Gastrocnemius medialis (tissue), 4 donors: Measurements from ENCODE around the gene C1orf210. TPM values are rescaled to one million over a fixed set of nuclear protein-coding genes. Genes with fewer than 3 reads are reported as not detected.

Source experiments
- ATAC-seq, 2 donors: fragments of 150-250 bp; one replicate each; pipeline ENCODE4 v1.9.1; 2016
- DNase-seq, 2 donors: peaks; one replicate each; pipeline ENCODE4 v3.0.0-alpha.2; 2019
- H3K27ac ChIP-seq, 4 donors: fragments of 200-600 bp; sonication (generic); 1 replicate in 1 of 4; 2 replicates in 3 of 4; pipeline ENCODE4 v1.5.1; 2016 to 2018; ENCODE audit warnings: mild to moderate bottlenecking in 2 of 4, moderate library complexity in 1 of 4
- H3K27me3 ChIP-seq, 3 donors: fragments of 200-600 bp; sonication (generic) in 2 of 3; 1 replicate in 1 of 3; 2 replicates in 2 of 3; pipeline versions ENCODE4 v1.5.1 to v1.6.0; 2016 to 2019; ENCODE audit warnings: mild to moderate bottlenecking in 1 of 3, moderate library complexity in 1 of 3
- H3K36me3 ChIP-seq, 2 donors: fragments of 200-600 bp; sonication (generic) in 1 of 2; one replicate each; pipeline ENCODE4 v1.5.1; 2017 to 2018
- H3K4me1 ChIP-seq, 2 donors: fragments of 200-600 bp; sonication (generic) in 1 of 2; one replicate each; pipeline ENCODE4 v1.5.1; 2016 to 2017; ENCODE audit warnings: mild to moderate bottlenecking in 2 of 2
- H3K4me3 ChIP-seq, 4 donors: fragments of 200-600 bp; sonication (generic) in 3 of 4; 1 replicate in 1 of 4; 2 replicates in 3 of 4; pipeline ENCODE4 v1.5.1; 2016 to 2019; ENCODE audit warnings: mild to moderate bottlenecking in 2 of 4
- H3K9me3 ChIP-seq, 3 donors: fragments of 200-600 bp; sonication (generic) in 2 of 3; 1 replicate in 1 of 3; 2 replicates in 2 of 3; pipeline ENCODE4 v1.5.1; 2016 to 2019
- POLR2A ChIP-seq, 2 donors: fragments of 450-650 bp; IDR thresholded peaks; one replicate each; pipeline ENCODE4 v1.6.1; 2017; ENCODE audit warnings: antibody characterized with exemption in 2 of 2, mild to moderate bottlenecking in 2 of 2, moderate library complexity in 2 of 2
- in situ Hi-C, 4 donors: fragments of 200-750 bp; cut with MboI; loops; one replicate each; pipeline versions ENCODE4 v1.15.0 to v1.8.0; 2017; ENCODE audit warnings: low sequenced_read_pairs in 4 of 4
- intact Hi-C: fragments of 100-400 bp; cut with DNase I; formaldehyde crosslinking; loops from one replicate; pipeline ENCODE4 v1.15.1; 2023; ENCODE audit warnings: low total_unique reads
- total RNA-seq, 4 donors: library from RNA; depleted of rRNA; stranded (reverse); fragments of >200 nt; gene quantifications; one replicate each; pipeline versions ENCODE4 v1.1.0 to v1.2.3, GENCODE V29; 2016
- TF ChIP-seq, protein P1 (sequence below), 5 experiments: fragments of 450-650 bp in 3 of 5; fragments of 200-600 bp in 2 of 5; sonication (generic) in 2 of 5; IDR thresholded peaks in 4 of 5; conservative IDR thresholded peaks in 1 of 5; 1 replicate in 4 of 5; 2 replicates in 1 of 5; pipeline ENCODE4 v1.5.1; 2016 to 2019; ENCODE audit warnings: antibody characterized with exemption in 5 of 5, mild to moderate bottlenecking in 3 of 5, moderate library complexity in 3 of 5

The C1orf210 gene
- total RNA-seq, 4 donors from 2014 or later: 0.27 TPM; not detected in 3

DNA sequence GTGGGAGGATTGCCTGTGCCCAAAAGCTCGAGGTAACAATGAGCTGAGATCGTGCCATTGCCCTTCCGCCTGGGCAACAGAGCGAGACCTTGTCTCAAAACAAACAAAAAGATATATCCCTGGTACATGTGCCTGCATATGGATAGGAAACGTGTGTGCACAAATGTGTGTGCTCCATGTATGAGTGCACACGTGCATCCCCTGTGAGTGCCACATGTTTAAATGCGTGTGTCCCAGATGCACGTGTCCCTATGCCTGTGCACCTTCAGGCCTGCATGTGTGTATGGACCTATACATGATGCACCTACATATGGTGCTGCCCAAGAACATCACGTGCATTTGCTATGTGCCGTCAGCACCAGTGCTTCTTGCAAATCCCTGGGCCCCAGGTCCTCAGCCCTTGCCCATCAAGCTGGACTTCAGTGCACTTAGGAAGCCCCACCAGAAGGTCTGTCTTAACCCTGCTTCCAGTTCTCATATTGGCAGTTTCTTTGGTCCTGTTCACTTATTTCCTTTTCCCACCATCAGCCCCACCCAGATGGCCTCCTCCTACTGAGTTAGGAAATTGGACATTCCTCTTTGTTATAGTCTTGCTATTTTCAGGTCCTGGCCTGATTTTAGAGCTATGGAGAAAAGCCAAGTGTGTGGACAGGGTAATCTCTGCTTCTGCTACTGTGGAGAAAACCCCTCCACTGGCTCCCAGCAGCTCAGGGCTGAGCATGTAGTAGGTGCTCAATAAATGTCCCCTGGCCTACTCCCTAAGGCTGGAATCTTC, 30.8 kb upstream of the C1orf210 start:
- intact Hi-C loops: no loop called here
- no peaks in the 10 kb centered on the region for H3K9me3 ChIP-seq
- no peaks in the 10 kb centered on the region for H3K27me3 ChIP-seq
- H3K4me1 ChIP-seq: no peaks in the 10 kb centered on the region
- in situ Hi-C loops: no loop called here
- H3K27ac ChIP-seq: no peak overlapping the region
- no peaks in the 10 kb centered on the region for H3K36me3 ChIP-seq
- H3K4me3 ChIP-seq: no peak overlapping the region
- ATAC-seq: no peak
- no peak for DNase-seq
- no peak for TF ChIP-seq POLR2A (IDR thresholded peaks at IDR 0.05)
- TF ChIP-seq, protein P1, sequence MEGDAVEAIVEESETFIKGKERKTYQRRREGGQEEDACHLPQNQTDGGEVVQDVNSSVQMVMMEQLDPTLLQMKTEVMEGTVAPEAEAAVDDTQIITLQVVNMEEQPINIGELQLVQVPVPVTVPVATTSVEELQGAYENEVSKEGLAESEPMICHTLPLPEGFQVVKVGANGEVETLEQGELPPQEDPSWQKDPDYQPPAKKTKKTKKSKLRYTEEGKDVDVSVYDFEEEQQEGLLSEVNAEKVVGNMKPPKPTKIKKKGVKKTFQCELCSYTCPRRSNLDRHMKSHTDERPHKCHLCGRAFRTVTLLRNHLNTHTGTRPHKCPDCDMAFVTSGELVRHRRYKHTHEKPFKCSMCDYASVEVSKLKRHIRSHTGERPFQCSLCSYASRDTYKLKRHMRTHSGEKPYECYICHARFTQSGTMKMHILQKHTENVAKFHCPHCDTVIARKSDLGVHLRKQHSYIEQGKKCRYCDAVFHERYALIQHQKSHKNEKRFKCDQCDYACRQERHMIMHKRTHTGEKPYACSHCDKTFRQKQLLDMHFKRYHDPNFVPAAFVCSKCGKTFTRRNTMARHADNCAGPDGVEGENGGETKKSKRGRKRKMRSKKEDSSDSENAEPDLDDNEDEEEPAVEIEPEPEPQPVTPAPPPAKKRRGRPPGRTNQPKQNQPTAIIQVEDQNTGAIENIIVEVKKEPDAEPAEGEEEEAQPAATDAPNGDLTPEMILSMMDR (IDR thresholded peaks at IDR 0.05 in 4 of 5, conservative IDR thresholded peaks at IDR 0.05 in 1 of 5): no peak

DNA sequence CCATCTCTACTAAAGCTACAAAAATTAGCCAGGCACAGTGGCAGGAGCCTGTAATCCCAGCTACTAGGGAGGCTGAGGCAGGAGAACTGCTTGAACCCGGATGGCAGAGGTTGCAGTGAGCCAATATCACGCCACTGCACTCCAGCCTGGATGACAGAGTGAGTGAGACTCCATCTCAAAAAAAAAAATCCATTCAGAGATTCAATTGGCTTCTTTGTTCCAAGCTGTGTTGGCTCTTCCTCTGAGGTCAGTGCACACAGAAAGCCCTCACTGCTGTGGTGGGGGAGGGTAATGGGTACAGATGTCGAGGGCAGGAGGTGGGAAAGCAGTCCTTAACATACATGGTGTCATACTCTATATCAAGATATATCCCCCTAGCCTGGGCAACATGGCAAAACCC, 30.1 kb upstream of the C1orf210 start:
- no peak for ATAC-seq
- intact Hi-C loops (no loop called here), in situ Hi-C loops (no loop called here)
- DNase-seq: no peak
- Histone ChIP-seq H3K4me1 (no peaks in the 10 kb centered on the region), H3K9me3 (no peaks in the 10 kb centered on the region), H3K36me3 (no peaks in the 10 kb centered on the region), H3K4me3 (no peak overlapping the region), H3K27ac (no peak overlapping the region), H3K27me3 (no peaks in the 10 kb centered on the region)
- TF ChIP-seq, protein P1 (IDR thresholded peaks at IDR 0.05 in 4 of 5, conservative IDR thresholded peaks at IDR 0.05 in 1 of 5): no peak
- no peak for TF ChIP-seq POLR2A (IDR thresholded peaks at IDR 0.05)

DNA sequence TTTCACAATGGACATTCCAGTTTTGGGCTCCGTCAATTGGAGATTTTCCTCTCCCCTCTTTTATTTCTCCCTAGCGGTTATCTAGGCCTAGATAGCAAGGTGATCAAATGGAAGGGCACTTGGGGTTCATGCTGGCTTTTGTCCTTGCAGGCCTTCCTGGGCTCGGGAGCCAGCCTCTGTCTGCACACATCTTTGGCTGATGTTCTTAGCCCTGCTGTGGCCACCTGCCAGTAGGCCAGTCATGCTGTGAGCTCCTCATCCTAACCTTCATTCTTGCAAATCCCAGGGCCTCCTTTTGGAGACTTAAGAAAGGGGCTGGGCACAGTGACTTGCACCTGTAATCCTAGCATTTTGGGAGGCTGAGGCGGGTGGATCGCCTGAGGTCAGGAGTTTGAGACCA, 28.9 kb upstream of the C1orf210 start:
- intact Hi-C loops: no loop called here
- in situ Hi-C loops: no loop called here
- no peaks in the 10 kb centered on the region for H3K36me3 ChIP-seq

DNA sequence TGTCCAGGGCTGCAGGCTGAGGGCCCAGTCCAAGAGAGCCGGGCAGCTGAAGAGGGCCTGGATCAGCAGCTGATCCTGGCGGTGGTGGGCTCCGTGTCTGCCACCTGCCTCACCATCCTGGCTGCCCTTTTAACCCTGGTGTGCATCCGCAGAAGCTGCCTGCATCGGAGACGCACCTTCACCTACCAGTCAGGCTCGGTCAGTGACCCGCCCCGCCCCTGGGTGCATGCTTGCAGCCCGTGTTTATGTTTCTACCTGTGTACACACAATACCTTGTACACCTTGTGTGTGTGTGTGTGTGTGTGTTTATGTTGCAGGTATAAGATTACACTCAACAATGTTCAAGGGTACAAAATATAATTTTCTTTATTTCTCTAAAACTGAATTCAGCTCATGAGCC, 28.4 kb upstream of the C1orf210 start:
- intact Hi-C loops (no loop called here), in situ Hi-C loops (no loop called here)
- ATAC-seq (no peak), DNase-seq (no peak)
- no peaks in the 10 kb centered on the region for H3K4me1 ChIP-seq
- H3K4me3 ChIP-seq: no peak overlapping the region
- no peaks in the 10 kb centered on the region for H3K36me3 ChIP-seq
- no peaks in the 10 kb centered on the region for H3K9me3 ChIP-seq
- H3K27me3 ChIP-seq: no peaks in the 10 kb centered on the region
- TF ChIP-seq POLR2A (IDR thresholded peaks at IDR 0.05): no peak
- TF ChIP-seq, protein P1 (IDR thresholded peaks at IDR 0.05 in 4 of 5, conservative IDR thresholded peaks at IDR 0.05 in 1 of 5): no peak
- H3K27ac ChIP-seq: no peak overlapping the region

More for the DNA sequence above, 28.9 kb upstream of the C1orf210 start:
- no peaks in the 10 kb centered on the region for H3K27me3 ChIP-seq
- TF ChIP-seq POLR2A (IDR thresholded peaks at IDR 0.05): no peak
- TF ChIP-seq, protein P1 (IDR thresholded peaks at IDR 0.05 in 4 of 5, conservative IDR thresholded peaks at IDR 0.05 in 1 of 5): no peak
- no peaks in the 10 kb centered on the region for H3K9me3 ChIP-seq
- ATAC-seq (no peak), DNase-seq (no peak)
- H3K4me1 ChIP-seq: no peaks in the 10 kb centered on the region
- H3K4me3 ChIP-seq: no peak overlapping the region
- no peak overlapping the region for H3K27ac ChIP-seq
